Cardiac fibroblast (primary cell): ENCODE results near the gene MARK3.

Source experiments
- DNase-seq, 2 donors: peaks; one replicate each; pipeline versions ENCODE4 v3.0.0 to v3.0.0-alpha.2; 2010; ENCODE audit warnings: low read depth in 2 of 2
- H3K4me3 ChIP-seq, 2 donors: replicated peaks in 1 of 2; 1 replicate in 1 of 2; 2 replicates in 1 of 2; pipeline ENCODE4 v1.5.1; 2011; ENCODE audit warnings: low read depth in 2 of 2, low read length in 2 of 2, mild to moderate bottlenecking in 2 of 2, moderate library complexity in 1 of 2
- TF ChIP-seq, protein P1 (sequence below): IDR thresholded peaks from one replicate; pipeline ENCODE4 v1.5.1; 2011; ENCODE audit warnings: low read depth, mild to moderate bottlenecking, low read length, inconsistent platforms

MARK3 gene

DNA sequence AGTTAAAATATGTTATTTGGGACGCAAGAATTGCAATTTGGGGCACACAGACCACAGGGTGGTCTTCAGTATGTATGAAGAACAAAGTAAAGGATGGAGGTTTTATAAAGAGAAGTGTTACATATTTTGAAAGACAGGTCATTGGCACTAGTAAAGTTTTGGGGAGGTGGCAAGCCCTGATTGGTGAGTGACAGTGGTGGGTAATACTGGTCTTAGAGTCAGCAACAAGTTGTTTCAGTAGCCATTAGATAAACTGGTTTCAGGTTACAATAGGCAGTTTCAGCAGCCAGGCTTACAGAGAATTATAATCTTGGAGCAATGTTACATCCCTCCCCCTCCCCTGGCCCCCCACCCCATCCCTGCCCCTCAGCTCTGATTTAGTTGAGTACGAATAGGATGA lies 17.5 kb downstream of the MARK3 start:
- H3K4me3 ChIP-seq = no peak overlapping the region
- peak; percentile 45 to 67 for DNase-seq
- TF ChIP-seq, protein P1, sequence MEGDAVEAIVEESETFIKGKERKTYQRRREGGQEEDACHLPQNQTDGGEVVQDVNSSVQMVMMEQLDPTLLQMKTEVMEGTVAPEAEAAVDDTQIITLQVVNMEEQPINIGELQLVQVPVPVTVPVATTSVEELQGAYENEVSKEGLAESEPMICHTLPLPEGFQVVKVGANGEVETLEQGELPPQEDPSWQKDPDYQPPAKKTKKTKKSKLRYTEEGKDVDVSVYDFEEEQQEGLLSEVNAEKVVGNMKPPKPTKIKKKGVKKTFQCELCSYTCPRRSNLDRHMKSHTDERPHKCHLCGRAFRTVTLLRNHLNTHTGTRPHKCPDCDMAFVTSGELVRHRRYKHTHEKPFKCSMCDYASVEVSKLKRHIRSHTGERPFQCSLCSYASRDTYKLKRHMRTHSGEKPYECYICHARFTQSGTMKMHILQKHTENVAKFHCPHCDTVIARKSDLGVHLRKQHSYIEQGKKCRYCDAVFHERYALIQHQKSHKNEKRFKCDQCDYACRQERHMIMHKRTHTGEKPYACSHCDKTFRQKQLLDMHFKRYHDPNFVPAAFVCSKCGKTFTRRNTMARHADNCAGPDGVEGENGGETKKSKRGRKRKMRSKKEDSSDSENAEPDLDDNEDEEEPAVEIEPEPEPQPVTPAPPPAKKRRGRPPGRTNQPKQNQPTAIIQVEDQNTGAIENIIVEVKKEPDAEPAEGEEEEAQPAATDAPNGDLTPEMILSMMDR = no peak

DNA sequence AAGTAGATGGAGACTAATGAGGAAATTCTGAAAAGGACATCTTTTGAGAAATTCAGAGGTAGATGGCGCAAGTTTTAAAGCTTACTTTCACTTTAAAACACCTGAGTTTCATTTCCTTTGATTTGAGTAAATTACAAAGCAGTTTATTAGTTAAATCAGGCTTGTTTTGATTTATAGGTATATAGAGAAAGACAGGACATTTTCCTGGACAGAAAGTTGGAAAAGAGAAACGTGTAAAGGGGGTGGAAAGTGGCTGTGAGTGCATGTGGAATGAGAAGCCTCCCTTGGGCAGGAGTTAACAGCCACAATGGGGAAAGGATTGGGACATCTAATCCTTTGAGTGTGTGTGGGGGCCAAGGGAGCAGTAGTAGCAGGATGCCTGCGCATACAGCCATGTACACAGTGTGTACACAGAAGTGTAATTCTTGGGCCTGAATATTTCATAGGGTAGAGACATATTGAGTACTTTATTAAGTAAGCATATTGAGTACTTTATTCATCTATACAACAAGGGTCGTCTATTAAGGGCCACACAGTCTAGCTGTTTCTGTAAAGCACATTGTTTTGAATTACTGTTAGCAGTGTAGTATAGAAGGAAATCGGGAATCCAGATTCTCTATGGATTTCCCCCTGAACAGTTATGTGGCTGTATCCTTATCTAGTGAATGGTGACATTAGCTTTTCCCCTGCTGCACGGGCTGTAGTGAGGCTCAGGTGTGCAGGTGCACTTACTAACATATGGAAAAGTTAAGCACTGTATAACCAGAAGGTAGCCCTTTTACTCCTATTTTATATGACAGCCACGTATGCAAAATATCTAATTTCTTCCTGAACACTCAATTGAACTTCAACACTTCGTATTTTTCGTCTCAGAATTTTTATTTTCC lies 19.1 kb downstream of the MARK3 start:
- peak; percentile 52 to 63 for DNase-seq
- H3K4me3 ChIP-seq = peak overlapping the region in 1 of 2 donors; percentile 2
- TF ChIP-seq, protein P1 = no peak

DNA sequence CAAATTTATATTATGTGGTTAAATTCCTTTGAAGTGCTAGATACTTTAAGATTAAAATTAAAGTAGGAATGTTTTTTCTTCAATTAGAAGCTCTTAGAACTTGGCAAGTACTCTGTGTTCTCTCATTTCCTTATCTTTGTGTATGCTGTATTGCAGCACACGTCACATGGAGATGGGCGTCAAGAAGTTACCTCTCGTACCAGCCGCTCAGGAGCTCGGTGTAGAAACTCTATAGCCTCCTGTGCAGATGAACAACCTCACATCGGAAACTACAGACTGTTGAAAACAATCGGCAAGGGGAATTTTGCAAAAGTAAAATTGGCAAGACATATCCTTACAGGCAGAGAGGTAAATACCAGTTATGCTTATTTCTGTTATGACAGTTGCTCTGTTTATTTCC lies 19.7 kb downstream of the MARK3 start:
- TF ChIP-seq, protein P1 = no peak
- peak in 1 of 2 donors; percentile 85 for DNase-seq
- H3K4me3 ChIP-seq = no peak overlapping the region

DNA sequence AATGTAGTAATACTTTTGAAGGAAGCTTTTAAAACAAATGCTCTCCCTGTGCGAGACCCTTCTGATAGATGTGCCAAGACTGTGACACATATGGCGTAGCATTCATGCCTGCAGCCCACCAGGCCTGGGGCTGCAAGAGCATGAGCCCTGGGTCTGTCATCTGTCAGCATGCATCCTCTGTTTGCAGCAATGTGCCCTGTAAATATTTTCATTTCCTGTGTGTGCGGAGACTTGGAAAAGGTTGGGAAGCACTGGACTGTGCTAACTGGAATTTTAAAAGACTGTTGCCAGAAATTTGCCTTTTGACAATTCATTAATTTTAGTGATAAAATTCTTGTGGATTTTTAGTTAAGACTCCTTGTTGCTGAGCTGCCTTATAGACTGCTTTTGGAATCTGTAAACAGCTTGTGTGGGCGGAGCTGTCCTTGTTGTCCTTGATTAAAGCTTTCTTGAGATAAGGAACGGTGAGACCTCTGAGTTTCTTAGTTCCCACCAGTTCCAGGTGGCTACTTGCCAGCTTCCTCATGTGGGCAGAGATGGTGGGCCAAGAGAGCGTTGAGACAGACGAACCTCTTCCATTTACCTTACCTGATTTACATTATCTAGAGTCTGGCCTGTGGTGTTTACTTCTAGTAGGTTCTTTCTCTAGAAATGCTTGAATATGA lies 23.4 kb downstream of the MARK3 start:
- peak in 1 of 2 donors; percentile 77 for DNase-seq
- no peak overlapping the region for H3K4me3 ChIP-seq
- TF ChIP-seq, protein P1 = no peak

DNA sequence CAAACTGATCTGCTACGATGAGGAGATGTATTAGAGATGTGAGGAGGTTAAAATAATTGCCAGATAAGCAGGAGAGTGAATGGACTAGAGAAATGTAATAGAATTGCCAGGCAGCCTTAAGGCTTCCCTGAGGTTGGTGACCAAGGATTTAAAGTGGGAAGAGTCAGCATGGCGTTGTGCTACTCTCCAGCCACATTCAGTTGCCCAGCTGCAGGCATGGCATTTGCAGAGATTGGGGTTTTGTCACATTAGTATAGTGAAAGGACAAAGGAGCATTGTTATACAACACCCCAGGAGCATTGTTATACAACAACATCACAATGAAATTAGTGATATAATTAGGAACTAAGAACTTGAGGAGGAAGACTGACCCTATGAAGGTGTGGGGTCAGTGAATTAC lies 31.7 kb downstream of the MARK3 start:
- H3K4me3 ChIP-seq = no peak overlapping the region
- DNase-seq = no peak
- TF ChIP-seq, protein P1 = no peak

DNA sequence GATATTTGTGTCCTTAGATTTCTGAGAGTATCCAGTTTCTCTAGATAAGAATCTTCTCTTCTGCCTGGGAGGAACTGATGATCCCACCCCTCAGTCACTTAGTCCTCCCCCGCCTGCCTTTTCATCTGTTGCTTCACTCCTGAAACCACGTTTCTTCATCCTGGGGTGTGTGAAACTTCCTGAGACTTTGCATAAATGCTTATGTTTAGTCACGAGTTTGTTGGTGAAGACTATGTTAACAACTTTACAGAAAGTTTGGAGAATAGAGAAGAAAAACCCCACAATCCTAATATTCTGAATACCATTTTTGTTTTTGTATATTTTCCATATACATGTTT lies 33.2 kb downstream of the MARK3 start:
- TF ChIP-seq, protein P1 = no peak
- no peak overlapping the region for H3K4me3 ChIP-seq
- peak; percentile 76 to 79 for DNase-seq
